ENCODE measurements around the gene E2F2. TPM values are rescaled to one million over a fixed set of nuclear protein-coding genes. Genes with fewer than 3 reads are reported as not detected.

The E2F2 gene
- total RNA-seq, 1 donor from 2014 or later, result 7.8 TPM

DNA sequence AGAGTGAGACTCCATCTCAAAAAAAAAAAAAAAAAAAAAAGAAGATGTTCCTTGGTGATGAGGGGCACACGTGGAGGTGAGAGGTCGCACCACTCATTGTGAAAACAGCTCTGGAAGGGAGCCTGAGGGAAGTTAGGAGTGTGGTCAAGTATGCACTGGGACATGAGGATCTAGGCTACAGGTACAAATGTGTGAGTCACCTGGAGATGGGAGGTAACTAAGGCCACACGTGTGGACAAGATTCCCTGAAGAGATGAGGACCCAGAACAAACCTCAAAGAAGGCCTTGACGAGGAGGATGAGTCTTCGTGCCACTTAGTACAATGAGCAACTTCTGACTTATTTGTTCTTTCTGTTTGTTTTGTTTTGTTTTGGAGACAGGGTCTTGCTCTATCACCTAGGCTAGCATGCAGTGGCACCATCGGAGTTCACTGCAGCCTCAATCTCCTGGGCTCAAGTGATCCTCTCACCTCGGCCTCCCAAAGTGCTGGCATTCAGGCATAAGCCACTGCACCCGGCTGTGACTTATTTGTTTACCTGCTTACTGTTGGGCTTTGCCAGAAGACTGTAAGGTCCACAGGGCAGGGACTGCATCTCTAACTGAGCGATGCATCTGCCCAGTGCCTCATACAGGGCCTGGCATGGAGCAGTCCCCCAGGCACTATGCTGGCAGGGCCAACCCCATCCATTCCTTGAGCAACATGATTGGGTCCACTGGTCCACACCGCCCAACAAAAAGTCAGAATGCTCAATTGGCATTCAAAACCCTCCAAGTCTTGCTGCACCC lies 53.5 kb downstream of the E2F2 start:
- Mint-ChIP-seq H3K27me3 (no peaks in the 10 kb centered on the region), H3K4me3 (ENCODE audit: low read depth) (no peak overlapping the region), H3K4me1 (ENCODE audit: low read depth) (peaks cover 22% of the 10 kb centered on the region), H3K9me3 (ENCODE audit: low read depth) (no peaks in the 10 kb centered on the region), H3K36me3 (ENCODE audit: insufficient read depth) (peaks cover 2% of the 10 kb centered on the region), H3K27ac (peak overlapping the region; percentile 56)
- TF ChIP-seq, protein P1, sequence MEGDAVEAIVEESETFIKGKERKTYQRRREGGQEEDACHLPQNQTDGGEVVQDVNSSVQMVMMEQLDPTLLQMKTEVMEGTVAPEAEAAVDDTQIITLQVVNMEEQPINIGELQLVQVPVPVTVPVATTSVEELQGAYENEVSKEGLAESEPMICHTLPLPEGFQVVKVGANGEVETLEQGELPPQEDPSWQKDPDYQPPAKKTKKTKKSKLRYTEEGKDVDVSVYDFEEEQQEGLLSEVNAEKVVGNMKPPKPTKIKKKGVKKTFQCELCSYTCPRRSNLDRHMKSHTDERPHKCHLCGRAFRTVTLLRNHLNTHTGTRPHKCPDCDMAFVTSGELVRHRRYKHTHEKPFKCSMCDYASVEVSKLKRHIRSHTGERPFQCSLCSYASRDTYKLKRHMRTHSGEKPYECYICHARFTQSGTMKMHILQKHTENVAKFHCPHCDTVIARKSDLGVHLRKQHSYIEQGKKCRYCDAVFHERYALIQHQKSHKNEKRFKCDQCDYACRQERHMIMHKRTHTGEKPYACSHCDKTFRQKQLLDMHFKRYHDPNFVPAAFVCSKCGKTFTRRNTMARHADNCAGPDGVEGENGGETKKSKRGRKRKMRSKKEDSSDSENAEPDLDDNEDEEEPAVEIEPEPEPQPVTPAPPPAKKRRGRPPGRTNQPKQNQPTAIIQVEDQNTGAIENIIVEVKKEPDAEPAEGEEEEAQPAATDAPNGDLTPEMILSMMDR (IDR thresholded peaks at IDR 0.05; ENCODE audit: unreplicated experiment), result no peak
- DNase-seq (ENCODE audit: low spot score, unreplicated experiment), result no peak

DNA sequence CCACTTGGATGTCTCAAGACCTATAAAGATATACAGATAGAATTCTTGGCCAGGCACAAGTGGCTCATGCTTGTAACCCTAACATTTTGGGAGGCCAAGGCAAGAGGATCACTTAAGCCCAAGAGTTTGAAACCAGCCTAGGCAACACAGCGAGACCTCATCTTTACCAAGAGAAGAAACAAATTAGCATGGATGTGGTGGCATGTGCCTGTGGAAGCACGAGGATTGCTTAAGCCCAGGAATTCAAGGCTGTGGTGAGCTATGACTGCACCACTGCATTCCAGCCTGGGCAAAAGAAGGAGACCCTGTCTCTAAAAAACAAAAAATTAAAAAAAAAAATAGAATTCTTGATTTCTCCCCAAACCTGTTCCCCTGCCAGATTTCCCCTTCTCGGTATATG lies 55.4 kb downstream of the E2F2 start:
- Mint-ChIP-seq H3K4me1 (ENCODE audit: low read depth) (peaks cover 26% of the 10 kb centered on the region), H3K36me3 (ENCODE audit: insufficient read depth) (peaks cover 2% of the 10 kb centered on the region), H3K27me3 (no peaks in the 10 kb centered on the region), H3K27ac (no peak overlapping the region), H3K9me3 (ENCODE audit: low read depth) (no peaks in the 10 kb centered on the region), H3K4me3 (ENCODE audit: low read depth) (no peak overlapping the region)
- TF ChIP-seq, protein P1 (IDR thresholded peaks at IDR 0.05; ENCODE audit: unreplicated experiment), result no peak
- DNase-seq (ENCODE audit: low spot score, unreplicated experiment), result no peak

DNA sequence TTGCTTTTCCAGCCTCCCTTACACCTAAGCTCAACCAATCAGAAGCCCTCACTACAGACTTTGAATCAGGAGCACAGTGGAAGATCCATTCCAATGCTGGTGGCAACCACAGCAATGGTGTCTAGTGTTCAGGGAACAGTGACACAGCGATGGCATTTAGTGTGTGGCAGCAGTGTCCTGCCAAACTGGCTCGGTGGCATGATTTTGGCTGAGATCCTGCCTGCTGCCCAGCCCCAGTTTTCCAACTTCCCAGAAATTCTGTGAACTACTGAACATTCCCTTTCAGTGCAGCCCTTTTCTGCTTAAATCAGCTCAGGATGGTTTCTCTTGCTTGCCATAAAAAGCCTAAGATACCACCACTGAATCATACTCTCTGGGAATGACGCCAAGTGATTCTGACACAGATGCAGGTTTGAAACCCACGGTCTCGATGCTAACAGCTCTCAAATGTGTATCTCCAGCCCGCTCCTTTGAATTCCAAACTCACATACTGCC lies 55.9 kb downstream of the E2F2 start:
- TF ChIP-seq, protein P1 (IDR thresholded peaks at IDR 0.05; ENCODE audit: unreplicated experiment), result no peak
- H3K4me3 Mint-ChIP-seq (ENCODE audit: low read depth), result no peak overlapping the region

DNA sequence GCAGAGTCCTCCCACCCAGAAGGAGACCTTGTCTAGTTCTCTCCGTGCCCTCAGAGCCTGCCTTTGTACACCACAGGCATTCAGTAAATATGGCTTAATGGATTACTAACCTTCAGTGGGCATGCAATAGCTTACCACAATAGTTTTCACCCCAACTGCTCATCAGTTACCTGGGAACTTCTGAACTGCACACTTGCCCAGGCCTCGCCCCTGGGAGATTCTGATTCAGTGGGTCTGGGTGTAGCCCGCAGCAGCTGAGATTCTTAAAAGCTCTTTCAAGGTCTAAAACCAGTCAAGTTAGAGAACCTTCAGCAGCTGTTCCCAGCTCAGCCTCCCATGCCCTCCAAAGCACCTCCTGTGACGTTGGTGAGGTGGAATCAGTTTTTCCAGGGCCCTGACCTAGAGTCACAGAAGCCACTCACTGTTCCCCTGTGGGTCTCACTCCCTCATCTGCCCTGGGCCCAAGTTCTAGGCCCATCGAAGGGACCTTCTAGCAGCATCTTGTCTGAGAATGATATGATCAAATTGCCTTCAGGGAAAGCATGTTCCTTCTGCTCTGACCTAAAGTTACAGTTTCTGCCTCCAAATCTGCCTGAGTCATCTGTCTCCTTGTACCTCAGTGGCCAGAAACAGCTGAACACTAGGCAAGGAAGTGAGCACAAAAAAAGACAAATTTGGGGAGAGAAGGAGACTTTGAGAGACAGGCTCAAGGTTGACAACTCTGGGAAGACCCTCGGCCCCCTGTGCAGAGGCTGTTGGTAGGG lies 57.8 kb downstream of the E2F2 start:
- Mint-ChIP-seq H3K27me3 (no peaks in the 10 kb centered on the region), H3K4me1 (ENCODE audit: low read depth) (peaks cover 7% of the 10 kb centered on the region), H3K36me3 (ENCODE audit: insufficient read depth) (peaks cover 2% of the 10 kb centered on the region), H3K4me3 (ENCODE audit: low read depth) (no peak overlapping the region), H3K9me3 (ENCODE audit: low read depth) (no peaks in the 10 kb centered on the region), H3K27ac (peak overlapping the region; percentile 48)
- no peak for DNase-seq (ENCODE audit: low spot score, unreplicated experiment)
- TF ChIP-seq, protein P1 (IDR thresholded peaks at IDR 0.05; ENCODE audit: unreplicated experiment), result no peak

More for the DNA sequence above, 55.9 kb downstream of the E2F2 start:
- DNase-seq (ENCODE audit: low spot score, unreplicated experiment), result no peak
- peaks cover 22% of the 10 kb centered on the region for H3K4me1 Mint-ChIP-seq (ENCODE audit: low read depth)
- no peaks in the 10 kb centered on the region for H3K27me3 Mint-ChIP-seq
- peaks cover 2% of the 10 kb centered on the region for H3K36me3 Mint-ChIP-seq (ENCODE audit: insufficient read depth)
- H3K9me3 Mint-ChIP-seq (ENCODE audit: low read depth), result no peaks in the 10 kb centered on the region
- no peak overlapping the region for H3K27ac Mint-ChIP-seq

DNA sequence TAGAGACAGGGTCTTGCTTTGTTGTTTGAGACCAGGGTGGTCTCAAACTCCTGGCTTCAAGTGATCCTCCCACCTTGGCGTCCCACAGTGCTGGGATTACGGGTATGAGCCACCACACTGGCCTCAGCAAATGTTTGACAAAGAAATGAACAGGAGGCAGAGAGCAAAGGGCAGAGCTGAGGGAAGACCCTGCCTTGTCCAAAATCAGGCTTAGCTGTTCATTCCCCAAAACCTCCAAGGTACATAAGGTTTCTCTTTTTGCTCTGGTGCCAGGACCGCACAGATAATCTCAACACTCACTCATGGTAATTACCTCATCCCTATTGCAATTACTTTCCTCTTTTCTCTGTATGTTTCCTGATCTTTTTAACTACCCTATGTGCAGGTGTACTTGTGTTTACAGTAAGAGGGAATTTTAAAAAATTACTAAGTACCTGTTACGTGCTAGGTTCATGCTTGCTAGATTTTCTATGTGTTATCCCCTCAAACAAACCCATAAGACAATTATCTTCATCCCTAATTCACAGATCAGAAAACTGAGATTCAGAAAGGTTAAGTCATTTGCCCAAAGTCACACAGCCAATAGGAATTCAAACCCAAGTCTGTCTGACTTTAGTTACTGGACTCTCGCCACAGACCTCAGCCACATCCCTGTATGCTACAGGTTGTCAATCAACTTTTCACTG lies 58.5 kb downstream of the E2F2 start:
- peaks cover 2% of the 10 kb centered on the region for H3K36me3 Mint-ChIP-seq (ENCODE audit: insufficient read depth)
- H3K27me3 Mint-ChIP-seq, result no peaks in the 10 kb centered on the region
- H3K9me3 Mint-ChIP-seq (ENCODE audit: low read depth), result no peaks in the 10 kb centered on the region
- DNase-seq (ENCODE audit: low spot score, unreplicated experiment), result no peak
- peaks cover 7% of the 10 kb centered on the region for H3K4me1 Mint-ChIP-seq (ENCODE audit: low read depth)
- TF ChIP-seq, protein P1 (IDR thresholded peaks at IDR 0.05; ENCODE audit: unreplicated experiment), result no peak
- H3K4me3 Mint-ChIP-seq (ENCODE audit: low read depth), result no peak overlapping the region
- H3K27ac Mint-ChIP-seq, result no peak overlapping the region
